GM12872 (cell line): ENCODE measurements around the gene GREB1L.

Experiments
- CTCF ChIP-seq: IDR thresholded peaks from 3 replicates; pipeline ENCODE4 v1.5.1; 2011; ENCODE audit warnings: low read depth, mild to moderate bottlenecking, low read length, moderate library complexity; ENCODE audit not compliant: insufficient read depth

The GREB1L gene

GRCh38 chr18:21330122-21330701, 88.2 kb downstream of the GREB1L start:
- no peak for TF ChIP-seq CTCF

GRCh38 chr18:21331065-21331464, 89.0 kb downstream of the GREB1L start:
- TF ChIP-seq CTCF: no peak

GRCh38 chr18:21335927-21336488, 94.0 kb downstream of the GREB1L start:
- no peak for TF ChIP-seq CTCF

- TF ChIP-seq CTCF: no peak
These were observed 94.8 kb downstream of the GREB1L start for GRCh38 chr18:21336846-21337245.

GRCh38 chr18:21341141-21341540, 99.1 kb downstream of the GREB1L start:
- no peak for TF ChIP-seq CTCF

GRCh38 chr18:21342372-21342771, 100.3 kb downstream of the GREB1L start:
- TF ChIP-seq CTCF: no peak

- no peak for TF ChIP-seq CTCF
These were observed 102.8 kb downstream of the GREB1L start for GRCh38 chr18:21344860-21345259.
